Placental pericyte (primary cell): Measurements from ENCODE around the gene KHDC1L. TPM values are rescaled to one million over a fixed set of nuclear protein-coding genes. Genes with fewer than 3 reads are reported as not detected.

ENCODE experiments used
- total RNA-seq: library from RNA; depleted of rRNA; stranded (reverse); fragments of >200 nt; gene quantifications from 2 replicates; pipeline ENCODE4 v1.2.3, GENCODE V29; 2012

The KHDC1L gene
- 0.44 TPM in 1 of 2 replicates, not detected in the other for total RNA-seq

GRCh38 chr6:73225396-73225795 lies at the start of gene KHDC1L:
TSS of gene KHDC1L (minus strand) at chr6:73225496. CDS start at chr6:73225408, 88 bp downstream.

GRCh38 chr6:73262671-73263569 lies 37.6 kb upstream of the KHDC1L start, which contains the start of gene KHDC1:
TSS of gene KHDC1 (minus strand) at chr6:73263196. CDS start at chr6:73242517, 20,679 bp downstream.

Other genes with a start within 250 kb of the KHDC1L start
- 3.3 and 4.4 TPM in 2 replicates for gene KHDC1, start 37.7 kb upstream of the KHDC1L start, total RNA-seq
- not detected in 2 replicates for gene DPPA5, start 128.8 kb upstream of the KHDC1L start, total RNA-seq
- not detected in 2 replicates for gene KHDC3L, start 137.2 kb upstream of the KHDC1L start, total RNA-seq
- gene OOEP, start 144.4 kb upstream of the KHDC1L start, total RNA-seq = 0.72 and 0.88 TPM in 2 replicates
- 4.2 and 14.4 TPM in 2 replicates for gene DDX43, start 169.3 kb upstream of the KHDC1L start, total RNA-seq
- gene CGAS, start 226.8 kb upstream of the KHDC1L start, total RNA-seq = 10.9 and 20.0 TPM in 2 replicates
- gene MTO1, start 236.2 kb upstream of the KHDC1L start, total RNA-seq = 45.3 and 48.8 TPM in 2 replicates